ENCODE results near the gene GRID2. TPM values are rescaled to one million over a fixed set of nuclear protein-coding genes. Genes with fewer than 3 reads are reported as not detected.

GRID2 gene
- polyA plus RNA-seq, 1 donor from 2014 or later, result 14.9 TPM

GRCh38 chr4:92263575-92263974 lies 40.2 kb upstream of the GRID2 start:
- H2AFZ ChIP-seq (ENCODE audit: low read depth, low read length), result no peak overlapping the region
- H3K4me2 ChIP-seq (ENCODE audit: low read length), result no peak overlapping the region
- H3K27me3 ChIP-seq (ENCODE audit: insufficient read depth, low read depth, low read length), result no peaks in the 10 kb centered on the region
- H3K36me3 ChIP-seq (ENCODE audit: insufficient read depth, low read length), result no peaks in the 10 kb centered on the region
- H3K79me2 ChIP-seq (replicated peaks; ENCODE audit: insufficient read depth, low read length), result no peaks in the 10 kb centered on the region
- no peaks in the 10 kb centered on the region for H3K9me2 ChIP-seq (ENCODE audit: insufficient read depth, low read length)
- no peak for TF ChIP-seq POLR2AphosphoS5 (IDR thresholded peaks at IDR 0.05)
- no peak for TF ChIP-seq REST (IDR thresholded peaks at IDR 0.05; ENCODE audit: borderline replicate concordance)
- no peak for TF ChIP-seq CTCF (IDR thresholded peaks at IDR 0.05; ENCODE audit: poor library complexity, severe bottlenecking)
- TF ChIP-seq MXI1 (conservative IDR thresholded peaks at IDR 0.05; ENCODE audit: poor library complexity, severe bottlenecking), result no peak
- TF ChIP-seq EP300 (conservative IDR thresholded peaks at IDR 0.05; ENCODE audit: poor library complexity, severe bottlenecking), result no peak
- TF ChIP-seq EZH2 (IDR thresholded peaks at IDR 0.05; ENCODE audit: borderline replicate concordance, insufficient read depth, low read length, poor library complexity, severe bottlenecking), result no peak
- TF ChIP-seq TAF1 (IDR thresholded peaks at IDR 0.05; ENCODE audit: low read depth), result no peak
- TF ChIP-seq SMC3 (conservative IDR thresholded peaks at IDR 0.05; ENCODE audit: poor library complexity), result no peak
- no peak for TF ChIP-seq RAD21 (conservative IDR thresholded peaks at IDR 0.05)
- H3K27ac ChIP-seq (ENCODE audit: low read length), result no peak overlapping the region
- H3F3A ChIP-seq (ENCODE audit: insufficient read depth, low read length, poor library complexity, severe bottlenecking), result no peaks in the 10 kb centered on the region
- no peak overlapping the region for H3K4me3 ChIP-seq (ENCODE audit: low read length)
- no peaks in the 10 kb centered on the region for H4K20me1 ChIP-seq (ENCODE audit: insufficient read depth)
- no peaks in the 10 kb centered on the region for H3K9me3 ChIP-seq (ENCODE audit: low read length)
- no peak overlapping the region for H3K9ac ChIP-seq (ENCODE audit: low read length)

- H3K9me3 ChIP-seq (ENCODE audit: low read length), result no peaks in the 10 kb centered on the region
Measured at GRCh38 chr4:92264163-92264562, 39.6 kb upstream of the GRID2 start.

More at GRCh38 chr4:92264163-92264562, 39.6 kb upstream of the GRID2 start:
- Histone ChIP-seq H3K9me2 (ENCODE audit: insufficient read depth, low read length) (no peaks in the 10 kb centered on the region), H4K20me1 (ENCODE audit: insufficient read depth) (no peaks in the 10 kb centered on the region), H3K27ac (ENCODE audit: low read length) (no peak overlapping the region), H3K27me3 (ENCODE audit: insufficient read depth, low read depth, low read length) (no peaks in the 10 kb centered on the region), H3K9ac (ENCODE audit: low read length) (no peak overlapping the region), H3K4me2 (ENCODE audit: low read length) (no peak overlapping the region), H3K36me3 (ENCODE audit: insufficient read depth, low read length) (no peaks in the 10 kb centered on the region), H3K79me2 (replicated peaks; ENCODE audit: insufficient read depth, low read length) (no peaks in the 10 kb centered on the region), H3K4me3 (ENCODE audit: low read length) (no peak overlapping the region), H3F3A (ENCODE audit: insufficient read depth, low read length, poor library complexity, severe bottlenecking) (no peaks in the 10 kb centered on the region), H2AFZ (ENCODE audit: low read depth, low read length) (no peak overlapping the region)
- TF ChIP-seq EZH2 (IDR thresholded peaks at IDR 0.05; ENCODE audit: borderline replicate concordance, insufficient read depth, low read length, poor library complexity, severe bottlenecking) (no peak), POLR2AphosphoS5 (IDR thresholded peaks at IDR 0.05) (no peak), SMC3 (conservative IDR thresholded peaks at IDR 0.05; ENCODE audit: poor library complexity) (no peak), CTCF (IDR thresholded peaks at IDR 0.05; ENCODE audit: poor library complexity, severe bottlenecking) (no peak), RAD21 (conservative IDR thresholded peaks at IDR 0.05) (no peak), EP300 (conservative IDR thresholded peaks at IDR 0.05; ENCODE audit: poor library complexity, severe bottlenecking) (no peak), MXI1 (conservative IDR thresholded peaks at IDR 0.05; ENCODE audit: poor library complexity, severe bottlenecking) (no peak), REST (IDR thresholded peaks at IDR 0.05; ENCODE audit: borderline replicate concordance) (no peak), TAF1 (IDR thresholded peaks at IDR 0.05; ENCODE audit: low read depth) (no peak)

All from neural cell (in vitro differentiated cells).